Osteocyte (in vitro differentiated cells): ENCODE results near the gene CIAO2B. TPM values are rescaled to one million over a fixed set of nuclear protein-coding genes. Genes with fewer than 3 reads are reported as not detected.

Experiments
- DNase-seq: peaks from one replicate; pipeline ENCODE4 v3.0.0; 2021; ENCODE audit warnings: mixed read lengths; ENCODE audit not compliant: unreplicated experiment; ENCODE audit errors: extremely low spot score
- H3K27ac Mint-ChIP-seq: one replicate; pipeline ENCODE4 v1.8.0; 2021; ENCODE audit warnings: mild to moderate bottlenecking, mixed read lengths; ENCODE audit not compliant: unreplicated experiment
- H3K27me3 Mint-ChIP-seq: one replicate; pipeline ENCODE4 v1.8.0; 2021; ENCODE audit warnings: mixed read lengths; ENCODE audit not compliant: unreplicated experiment
- H3K36me3 Mint-ChIP-seq: one replicate; pipeline ENCODE4 v1.8.0; 2021; ENCODE audit warnings: mixed read lengths; ENCODE audit not compliant: unreplicated experiment
- H3K4me1 Mint-ChIP-seq: one replicate; pipeline ENCODE4 v1.8.0; 2021; ENCODE audit warnings: mixed read lengths; ENCODE audit not compliant: unreplicated experiment
- H3K4me3 Mint-ChIP-seq: one replicate; pipeline ENCODE4 v1.8.0; 2021; ENCODE audit warnings: mild to moderate bottlenecking, moderate library complexity, mixed read lengths; ENCODE audit not compliant: unreplicated experiment
- H3K9me3 Mint-ChIP-seq: one replicate; pipeline ENCODE4 v1.8.0; 2021; ENCODE audit warnings: mixed read lengths; ENCODE audit not compliant: unreplicated experiment
- total RNA-seq: library from RNA; stranded (reverse); gene quantifications from 2 replicates; pipeline ENCODE4 v1.2.1, GENCODE V29; 2021
- TF ChIP-seq, protein P1 (sequence below): fragments of 200-600 bp; sonication (generic); IDR thresholded peaks from 2 replicates; pipeline ENCODE4 v1.5.0; 2021; ENCODE audit warnings: antibody characterized with exemption, mild to moderate bottlenecking, moderate library complexity

Gene CIAO2B
- total RNA-seq, 1 donor from 2014 or later, result 69.9 TPM

- Mint-ChIP-seq H3K4me1 (peaks cover 29% of the 10 kb centered on the region), H3K9me3 (no peaks in the 10 kb centered on the region), H3K36me3 (peaks cover 2% of the 10 kb centered on the region), H3K27me3 (peaks cover 12% of the 10 kb centered on the region), H3K27ac (no peak overlapping the region), H3K4me3 (no peak overlapping the region)
- TF ChIP-seq, protein P1, sequence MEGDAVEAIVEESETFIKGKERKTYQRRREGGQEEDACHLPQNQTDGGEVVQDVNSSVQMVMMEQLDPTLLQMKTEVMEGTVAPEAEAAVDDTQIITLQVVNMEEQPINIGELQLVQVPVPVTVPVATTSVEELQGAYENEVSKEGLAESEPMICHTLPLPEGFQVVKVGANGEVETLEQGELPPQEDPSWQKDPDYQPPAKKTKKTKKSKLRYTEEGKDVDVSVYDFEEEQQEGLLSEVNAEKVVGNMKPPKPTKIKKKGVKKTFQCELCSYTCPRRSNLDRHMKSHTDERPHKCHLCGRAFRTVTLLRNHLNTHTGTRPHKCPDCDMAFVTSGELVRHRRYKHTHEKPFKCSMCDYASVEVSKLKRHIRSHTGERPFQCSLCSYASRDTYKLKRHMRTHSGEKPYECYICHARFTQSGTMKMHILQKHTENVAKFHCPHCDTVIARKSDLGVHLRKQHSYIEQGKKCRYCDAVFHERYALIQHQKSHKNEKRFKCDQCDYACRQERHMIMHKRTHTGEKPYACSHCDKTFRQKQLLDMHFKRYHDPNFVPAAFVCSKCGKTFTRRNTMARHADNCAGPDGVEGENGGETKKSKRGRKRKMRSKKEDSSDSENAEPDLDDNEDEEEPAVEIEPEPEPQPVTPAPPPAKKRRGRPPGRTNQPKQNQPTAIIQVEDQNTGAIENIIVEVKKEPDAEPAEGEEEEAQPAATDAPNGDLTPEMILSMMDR, result no peak
- no peak for DNase-seq
Observed at GRCh38 chr16:66921729-66922450, 12.3 kb downstream of the CIAO2B start.

DNA sequence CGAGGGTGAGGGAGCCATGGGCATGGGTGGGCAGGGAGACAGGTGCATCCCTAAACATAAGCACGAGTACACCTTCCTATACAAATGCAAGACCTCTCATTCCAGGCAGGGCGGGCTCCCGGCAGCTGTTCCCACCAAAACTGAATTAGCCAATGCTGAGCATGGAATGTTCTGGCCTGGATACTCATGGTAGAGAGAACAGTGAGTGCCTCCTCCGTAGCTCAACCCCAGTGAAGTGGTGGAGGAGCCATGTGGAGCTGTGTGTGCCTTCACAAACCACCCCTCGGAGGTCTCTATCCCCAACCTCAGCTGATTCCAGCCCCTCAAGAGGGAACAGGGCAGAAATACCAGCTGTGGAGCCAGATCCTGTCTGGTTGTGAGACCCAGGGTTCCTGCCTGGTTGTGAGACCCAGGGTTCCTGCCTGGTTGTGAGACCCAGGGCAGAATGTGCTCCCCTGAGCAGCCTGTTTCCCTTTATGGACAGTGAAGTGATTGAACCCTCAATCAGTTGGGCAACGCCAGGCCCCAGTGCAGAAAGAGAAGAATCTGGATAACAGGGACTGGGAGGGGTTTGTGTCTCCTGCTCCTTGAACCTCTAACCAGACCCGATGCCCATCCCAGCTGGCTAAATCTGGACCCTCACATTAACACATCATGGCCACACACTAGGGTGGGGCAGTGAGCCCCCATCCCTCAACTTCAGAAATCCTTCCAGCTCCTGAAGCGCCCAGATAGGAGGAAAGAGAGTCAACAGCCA is 13.1 kb downstream of the CIAO2B start:
- no peaks in the 10 kb centered on the region for H3K9me3 Mint-ChIP-seq
- H3K4me1 Mint-ChIP-seq, result peaks cover 21% of the 10 kb centered on the region
- TF ChIP-seq, protein P1, result no peak
- H3K36me3 Mint-ChIP-seq, result peaks cover 2% of the 10 kb centered on the region
- H3K27ac Mint-ChIP-seq, result no peak overlapping the region
- H3K27me3 Mint-ChIP-seq, result peaks cover 18% of the 10 kb centered on the region
- DNase-seq, result no peak
- no peak overlapping the region for H3K4me3 Mint-ChIP-seq

- Mint-ChIP-seq H3K36me3 (peaks cover 2% of the 10 kb centered on the region), H3K4me1 (peaks cover 13% of the 10 kb centered on the region), H3K9me3 (no peaks in the 10 kb centered on the region), H3K27ac (no peak overlapping the region), H3K27me3 (peaks cover 23% of the 10 kb centered on the region), H3K4me3 (no peak overlapping the region)
- DNase-seq, result no peak
- TF ChIP-seq, protein P1, result no peak
Observed at GRCh38 chr16:66920299-66920590, 14.0 kb downstream of the CIAO2B start.

GRCh38 chr16:66919569-66920298 is 14.5 kb downstream of the CIAO2B start:
- Mint-ChIP-seq H3K27ac (no peak overlapping the region), H3K9me3 (no peaks in the 10 kb centered on the region), H3K27me3 (peaks cover 25% of the 10 kb centered on the region), H3K4me3 (no peak overlapping the region), H3K36me3 (peaks cover 2% of the 10 kb centered on the region), H3K4me1 (peaks cover 12% of the 10 kb centered on the region)
- TF ChIP-seq, protein P1, result no peak
- DNase-seq, result no peak
